Lung (tissue), 12 donors: ENCODE data around the gene VPS45. TPM values are rescaled to one million over a fixed set of nuclear protein-coding genes. Genes with fewer than 3 reads are reported as not detected.

ENCODE experiments used
- ATAC-seq: fragments of 200-7000 bp; cut with Tn5 transposase; one replicate; pipeline ENCODE4 v1.9.1; 2020; ENCODE audit warnings: moderate number of reproducible peaks; ENCODE audit not compliant: insufficient read depth, low FRiP score
- DNase-seq, 3 donors: peaks; one replicate each; pipeline ENCODE4 v3.0.0-alpha.2; 2013 to 2017
- H3K27ac ChIP-seq, 2 donors: one replicate each; pipeline ENCODE4 v1.5.1; 2013; ENCODE audit warnings: mild to moderate bottlenecking in 2 of 2, moderate library complexity in 2 of 2, control low read depth in 1 of 2, inconsistent platforms in 1 of 2, low read depth in 1 of 2, low read length in 1 of 2
- H3K27me3 ChIP-seq, 3 donors: one replicate each; pipeline ENCODE4 v1.5.1; 2013; ENCODE audit warnings: low read length in 2 of 3; ENCODE audit not compliant: control insufficient read depth in 3 of 3, insufficient read depth in 3 of 3
- H3K36me3 ChIP-seq, 4 donors: one replicate each; pipeline ENCODE4 v1.5.1; 2013; ENCODE audit warnings: low read length in 4 of 4, mild to moderate bottlenecking in 1 of 4, moderate library complexity in 1 of 4; ENCODE audit not compliant: control insufficient read depth in 4 of 4, insufficient read depth in 4 of 4
- H3K4me1 ChIP-seq, 5 donors: one replicate each; pipeline ENCODE4 v1.5.1; 2013; ENCODE audit warnings: low read length in 5 of 5, mild to moderate bottlenecking in 2 of 5, moderate library complexity in 1 of 5; ENCODE audit not compliant: control insufficient read depth in 5 of 5, insufficient read depth in 5 of 5
- H3K4me3 ChIP-seq: one replicate; pipeline ENCODE4 v1.5.1; 2013; ENCODE audit warnings: mild to moderate bottlenecking, control low read depth, moderate library complexity
- H3K9ac ChIP-seq, 2 donors: one replicate each; pipeline ENCODE4 v1.5.1; 2013; ENCODE audit warnings: low read length in 2 of 2, control low read depth in 1 of 2; ENCODE audit not compliant: insufficient read depth in 1 of 2
- H3K9me3 ChIP-seq, 4 donors: one replicate each; pipeline ENCODE4 v1.5.1; 2013; ENCODE audit warnings: low read length in 3 of 4, mild to moderate bottlenecking in 1 of 4, moderate library complexity in 1 of 4; ENCODE audit not compliant: control insufficient read depth in 4 of 4, insufficient read depth in 3 of 4
- CTCF ChIP-seq: IDR thresholded peaks from 2 replicates; pipeline ENCODE4 v1.5.1; 2012; ENCODE audit warnings: mild to moderate bottlenecking; ENCODE audit errors: control extremely low read depth, extremely low read depth
- WGBS, 2 donors: extraction: QIAGEN DNeasy Blood & Tissue Kit; methylation state at CpG; one replicate each; pipeline ENCODE4 v1.1.7; 2013; 5-methylcytosine and 5-hydroxymethylcytosine counted together
- polyA plus RNA-seq, 2 donors: library from polyadenylated mRNA; stranded (reverse); fragments of 200-250 nt; gene quantifications; one replicate each; pipeline ENCODE4 v1.2.1, GENCODE V29; 2013
- total RNA-seq, 2 donors: library from RNA; depleted of rRNA in 1 of 2; stranded (reverse); fragments of >200 nt in 1 of 2; gene quantifications; one replicate each; pipeline ENCODE4 v1.2.1, GENCODE V29; 2014 to 2021
- donor health status: control.
- donor health status: control.
- donor health status: Bipolar disorder and iron deficiency.
- donor health status: healthy.
- donor health status: DM: yes; HTN: yes; CAD: no.

The VPS45 gene
- total and polyA plus RNA-seq, 4 donors = 16.3 to 86.7 (median 26.1) TPM

DNA sequence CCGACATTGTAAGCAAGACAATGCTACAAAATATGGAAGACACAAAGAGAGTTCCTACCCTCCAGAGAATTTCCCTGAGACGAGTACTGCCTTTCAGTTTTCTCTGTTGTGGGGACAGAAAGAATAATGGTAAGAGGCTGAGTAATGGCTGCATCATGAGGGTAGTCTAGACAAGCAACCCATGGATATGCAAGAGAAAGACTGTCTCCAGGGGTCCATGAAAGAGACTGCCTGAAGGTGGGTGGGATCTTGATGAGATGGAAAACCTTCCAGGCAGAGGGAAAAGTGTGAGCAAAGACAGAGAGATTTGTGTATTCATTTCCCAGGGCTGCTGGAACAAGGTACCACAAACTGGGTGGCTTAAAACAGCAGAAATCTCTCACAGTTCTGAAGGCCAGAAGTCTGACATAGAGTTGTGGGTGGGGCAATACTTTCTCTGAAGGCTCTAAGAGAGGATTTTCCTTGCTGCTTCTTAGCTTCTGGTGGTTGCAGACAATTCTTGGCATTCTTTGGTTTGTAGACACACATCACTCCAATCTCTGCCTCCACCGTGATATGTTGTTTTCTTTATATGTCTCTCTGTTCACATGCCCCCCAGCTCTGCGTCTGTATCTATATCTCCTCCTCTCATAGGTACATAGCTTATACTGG, 126.9 kb downstream of the VPS45 start:
- 91% methylated on average over 4 of the region's 4 CpGs for WGBS, 2 donors
- Histone ChIP-seq H3K27me3 (peaks cover 0 to 3% (median 2%) of the 10 kb centered on the region in 3 donors), H3K9ac (no peak overlapping the region), H3K9me3 (no peaks in the 10 kb centered on the region), H3K27ac (no peak overlapping the region), H3K4me3 (no peak overlapping the region), H3K4me1 (no peaks in the 10 kb centered on the region), H3K36me3 (no peaks in the 10 kb centered on the region)
- DNase-seq = no peak
- no peak for TF ChIP-seq CTCF
- no peak for ATAC-seq

Other genes with a start within 250 kb of the VPS45 start
- 10 to 100 TPM; 12.5 to 14.2 TPM for gene BOLA1, start 168.2 kb upstream of the VPS45 start, total RNA-seq
- 10 to 100 TPM; 16.8 to 28.5 TPM for gene BOLA1, start 168.2 kb upstream of the VPS45 start, polyA plus RNA-seq
- 1 to 10 TPM; 2.3 to 2.4 TPM for gene SV2A, start 149.9 kb upstream of the VPS45 start, total RNA-seq
- gene SV2A, start 149.9 kb upstream of the VPS45 start, polyA plus RNA-seq = under 1 TPM; 0.94 to 0.98 TPM
- 10 to 100 TPM; 19.6 to 48.1 TPM for gene SF3B4, start 140.0 kb upstream of the VPS45 start, total RNA-seq
- 10 to 100 TPM; 37.2 to 38.3 TPM for gene SF3B4, start 140.0 kb upstream of the VPS45 start, polyA plus RNA-seq
- gene MTMR11, start 130.9 kb upstream of the VPS45 start, total RNA-seq = 10 to 100 TPM; 10.1 to 11.2 TPM
- gene MTMR11, start 130.9 kb upstream of the VPS45 start, polyA plus RNA-seq = 1 to 10 TPM; 6.9 to 7.7 TPM
- gene OTUD7B, start 57.0 kb upstream of the VPS45 start, total RNA-seq = 10 to 100 TPM; 26.4 to 28.3 TPM
- gene OTUD7B, start 57.0 kb upstream of the VPS45 start, polyA plus RNA-seq = 1 to 10 TPM; 4.0 to 7.9 TPM
- 10 to 100 TPM; 41.6 to 60.6 TPM for gene PLEKHO1, start 82.1 kb downstream of the VPS45 start, total RNA-seq
- gene PLEKHO1, start 82.1 kb downstream of the VPS45 start, polyA plus RNA-seq = 10 to 100 TPM; 59.7 to 88.0 TPM
- 10 to 100 TPM; 28.6 to 37.7 TPM for gene ANP32E, start 168.3 kb downstream of the VPS45 start, total RNA-seq
- 10 to 100 TPM; 20.8 to 39.1 TPM for gene ANP32E, start 168.3 kb downstream of the VPS45 start, polyA plus RNA-seq
- gene CA14, start 190.0 kb downstream of the VPS45 start, total RNA-seq = under 1 TPM; 0.14 to 0.40 TPM
- gene CA14, start 190.0 kb downstream of the VPS45 start, polyA plus RNA-seq = under 1 TPM; 0.19 to 0.30 TPM
- 100 to 1,000 TPM in 1 of 2 donors, 10 to 100 TPM in 1; 95.0 to 142 TPM for gene APH1A, start 201.2 kb downstream of the VPS45 start, total RNA-seq
- gene APH1A, start 201.2 kb downstream of the VPS45 start, polyA plus RNA-seq = 100 to 1,000 TPM; 128 to 164 TPM
- 10 to 100 TPM in 1 of 2 donors, 1 to 10 TPM in 1; 7.0 to 39.6 TPM for gene C1orf54, start 205.0 kb downstream of the VPS45 start, total RNA-seq
- 10 to 100 TPM in 1 of 2 donors, 1 to 10 TPM in 1; 9.7 to 21.3 TPM for gene C1orf54, start 205.0 kb downstream of the VPS45 start, polyA plus RNA-seq
- gene CIART, start 214.8 kb downstream of the VPS45 start, total RNA-seq = 1 to 10 TPM; 1.3 to 6.5 TPM
- gene CIART, start 214.8 kb downstream of the VPS45 start, polyA plus RNA-seq = 1 to 10 TPM; 3.4 to 8.0 TPM
- 10 to 100 TPM; 31.4 to 53.1 TPM for gene MRPS21, start 226.1 kb downstream of the VPS45 start, total RNA-seq
- 100 to 1,000 TPM in 1 of 2 donors, 10 to 100 TPM in 1; 48.5 to 169 TPM for gene MRPS21, start 226.1 kb downstream of the VPS45 start, polyA plus RNA-seq